ENCODE data around the gene GAS7.
"Not testable (repeated sequence)": the region's sequence is repeated elsewhere in the genome, so short reads cannot be mapped to it uniquely, and the experiment has no call there.

The GAS7 gene

GRCh38 chr17:10099051-10099571 is 99.3 kb downstream of the GAS7 start:
- DNase-seq (ENCODE audit: low read depth) = peak; percentile 68
- H3K4me3 ChIP-seq (replicated peaks; ENCODE audit: low read depth, low read length) = no peak overlapping the region
- TF ChIP-seq CTCF (IDR thresholded peaks at IDR 0.05; ENCODE audit: low read length, missing control alignments) = no peak

- H3K4me3 ChIP-seq (replicated peaks; ENCODE audit: low read depth, low read length) = no peak overlapping the region
- DNase-seq (ENCODE audit: low read depth) = no peak
- no peak for TF ChIP-seq CTCF (IDR thresholded peaks at IDR 0.05; ENCODE audit: low read length, missing control alignments)
Observed at GRCh38 chr17:10096596-10096995, 101.8 kb downstream of the GAS7 start.

DNA sequence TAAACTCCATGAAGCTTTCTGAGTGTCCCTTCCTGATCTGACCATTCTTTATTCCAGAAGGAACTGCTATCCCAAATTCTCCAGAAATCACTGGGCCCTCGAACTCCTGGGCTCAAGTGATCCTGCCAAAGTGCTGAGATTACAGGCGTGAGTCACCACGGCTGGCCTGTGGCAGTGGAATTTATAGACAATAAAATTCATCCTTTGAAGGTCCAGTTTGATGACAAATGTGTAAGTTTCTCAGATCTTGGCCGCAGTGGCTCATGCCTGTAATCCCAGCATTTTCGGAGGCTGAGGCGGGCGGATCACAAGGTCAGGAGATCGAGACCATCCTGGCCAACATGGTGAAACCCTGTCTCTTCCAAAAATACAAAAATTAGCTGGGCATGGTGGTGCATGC is 103.1 kb downstream of the GAS7 start:
- not testable (repeated sequence) for H3K4me3 ChIP-seq (replicated peaks; ENCODE audit: low read depth, low read length)
- DNase-seq (ENCODE audit: low read depth) = peak; percentile 53

DNA sequence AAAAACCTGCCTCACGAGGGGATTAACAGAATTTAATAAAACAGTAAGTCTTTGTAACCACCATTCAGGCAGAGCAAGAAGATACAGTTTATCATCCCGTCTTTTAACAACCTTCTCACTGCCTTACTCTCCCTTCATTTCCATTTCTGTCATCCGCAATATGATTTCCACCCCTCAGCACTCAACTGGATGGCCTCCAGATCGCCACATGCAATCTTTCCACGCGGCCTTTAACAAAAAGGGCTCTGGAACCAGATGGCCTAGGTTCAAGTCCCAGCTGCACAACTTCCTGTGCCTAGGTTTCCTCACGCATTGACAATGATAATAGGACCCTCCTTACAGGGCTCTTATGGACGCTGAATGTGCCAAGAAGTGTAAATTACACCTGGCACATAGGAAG is 103.6 kb downstream of the GAS7 start:
- no peak for TF ChIP-seq CTCF (IDR thresholded peaks at IDR 0.05; ENCODE audit: low read length, missing control alignments)
- peak; percentile 28 for DNase-seq (ENCODE audit: low read depth)

DNA sequence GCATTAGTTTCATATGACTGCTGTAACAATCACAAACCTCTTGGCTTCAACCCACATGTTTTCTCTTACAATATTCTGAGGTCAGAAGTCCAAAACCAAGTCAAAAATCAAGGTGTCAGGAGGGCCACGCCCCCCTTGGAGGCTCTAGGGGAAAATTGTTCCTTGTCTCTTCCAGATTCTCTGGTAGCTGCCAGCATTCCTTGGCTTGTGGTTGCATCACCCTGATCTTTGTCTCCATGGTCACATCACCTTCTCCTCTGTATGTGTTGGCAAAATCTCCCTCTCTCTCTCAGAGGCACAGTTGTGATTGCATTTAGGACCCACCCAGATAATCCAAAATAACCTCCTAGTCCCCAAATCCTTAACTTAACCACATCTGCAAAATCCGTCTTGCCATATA is 105.8 kb downstream of the GAS7 start:
- no peak for TF ChIP-seq CTCF (IDR thresholded peaks at IDR 0.05; ENCODE audit: low read length, missing control alignments)
- no peak for DNase-seq (ENCODE audit: low read depth)
- H3K4me3 ChIP-seq (replicated peaks; ENCODE audit: low read depth, low read length) = no peak overlapping the region

More for the DNA sequence above, 103.6 kb downstream of the GAS7 start:
- H3K4me3 ChIP-seq (replicated peaks; ENCODE audit: low read depth, low read length) = no peak overlapping the region

GRCh38 chr17:10091046-10091445 is 107.4 kb downstream of the GAS7 start:
- no peak overlapping the region for H3K4me3 ChIP-seq (replicated peaks; ENCODE audit: low read depth, low read length)
- no peak for DNase-seq (ENCODE audit: low read depth)
- no peak for TF ChIP-seq CTCF (IDR thresholded peaks at IDR 0.05; ENCODE audit: low read length, missing control alignments)

DNA sequence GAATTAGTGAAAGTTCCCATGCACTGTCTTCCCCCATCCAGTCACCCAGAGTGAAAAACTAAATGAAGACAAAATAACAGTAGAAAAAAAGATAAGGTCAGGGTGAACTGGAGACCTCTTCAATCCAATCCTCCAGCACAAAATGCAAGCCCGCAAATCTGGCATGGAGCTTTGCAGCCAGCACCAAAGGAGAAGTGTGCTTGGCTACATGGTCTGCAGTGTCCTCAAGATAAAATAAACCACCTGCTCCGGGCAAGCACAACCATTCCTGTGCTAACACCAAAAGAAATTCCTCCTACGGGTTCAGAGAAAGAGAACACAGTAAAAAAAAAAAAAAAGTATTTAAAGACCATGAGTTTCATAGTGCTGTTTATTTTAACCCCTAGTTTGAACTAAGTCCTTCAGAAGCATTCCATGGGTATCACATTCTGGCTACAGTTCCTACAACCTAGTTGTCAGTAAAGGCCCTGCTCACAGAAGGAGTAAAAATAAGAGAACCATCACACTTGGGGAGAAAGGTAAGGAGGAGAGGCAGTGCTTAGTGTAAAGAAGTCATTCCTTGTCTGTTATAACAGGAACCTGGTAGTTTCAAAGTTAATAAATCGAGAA is 109.1 kb downstream of the GAS7 start:
- no peak for TF ChIP-seq CTCF (IDR thresholded peaks at IDR 0.05; ENCODE audit: low read length, missing control alignments)
- DNase-seq (ENCODE audit: low read depth) = no peak
- H3K4me3 ChIP-seq (replicated peaks; ENCODE audit: low read depth, low read length) = no peak overlapping the region

Data from fibroblast of pulmonary artery (primary cell).